RPMI8226 (cell line): ENCODE results near the gene HEXB.

Experiments
- DNase-seq: peaks from one replicate; pipeline ENCODE4 v3.0.0-alpha.2; 2015

Gene HEXB

GRCh38 chr5:74761241-74761640, 76.2 kb downstream of the HEXB start:
- DNase-seq = peak; percentile 37

- no peak for DNase-seq
Measured at GRCh38 chr5:74762599-74762998, 77.6 kb downstream of the HEXB start.

- no peak for DNase-seq
Measured at GRCh38 chr5:74763504-74763903, 78.5 kb downstream of the HEXB start.

GRCh38 chr5:74765201-74765600, 80.2 kb downstream of the HEXB start:
- DNase-seq = no peak

- DNase-seq = no peak
Measured at GRCh38 chr5:74765929-74766328, 80.9 kb downstream of the HEXB start.

- DNase-seq = peak; percentile 69
Measured at GRCh38 chr5:74766418-74766848, 81.4 kb downstream of the HEXB start.

DNA sequence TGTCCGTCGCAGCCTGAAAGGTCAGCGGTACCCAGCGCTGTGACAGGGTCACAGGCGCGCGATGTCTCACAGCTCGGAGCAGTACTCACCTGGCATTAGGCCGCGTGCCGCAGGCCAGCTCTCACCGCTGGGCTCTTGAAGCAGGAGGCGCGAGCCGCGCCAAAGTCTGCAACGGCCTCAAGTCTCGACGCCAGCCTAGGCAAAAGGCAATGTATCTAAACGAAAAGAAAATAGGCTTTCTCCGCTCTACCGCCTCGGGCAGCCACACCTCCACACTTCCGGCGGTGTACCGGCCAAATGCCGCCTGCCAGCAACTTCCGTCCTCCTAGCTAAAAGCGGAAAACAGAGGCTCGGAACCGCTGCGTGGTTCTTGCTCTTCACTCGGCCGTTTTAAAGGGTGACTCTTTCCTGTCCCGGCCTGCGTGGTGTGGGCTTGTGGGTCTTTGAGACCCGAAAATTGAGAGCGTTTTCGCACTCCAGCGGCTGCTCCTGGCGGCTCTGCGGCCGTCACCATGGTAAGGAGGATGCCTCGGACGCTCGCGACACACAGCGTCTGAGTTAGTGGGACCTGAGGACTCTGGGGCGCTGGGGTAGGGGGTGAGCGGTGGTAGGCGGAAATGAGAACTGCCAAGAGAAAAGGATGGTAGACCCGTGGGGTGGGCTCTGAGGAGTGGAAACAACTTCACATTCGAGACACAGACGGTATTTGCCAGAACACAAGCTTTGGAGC, 82.0 kb downstream of the HEXB start, which contains the start of the genes GFM2 and NSA2:
Gene GFM2 (minus strand): TSS at position 269 of the 730 bp plus-strand sequence. CDS start 3,375 bp downstream, outside the sequence.
Gene NSA2 (plus strand): TSS at position 401 of the 730 bp plus-strand sequence. CDS start 112 bp downstream, at position 513.
- peak; percentile 97 for DNase-seq

- peak; percentile 30 for DNase-seq
Measured at GRCh38 chr5:74767579-74767913, 82.5 kb downstream of the HEXB start.
